Peyer's patch (tissue), 4 donors: ENCODE measurements around the gene VPS13A. TPM values are rescaled to one million over a fixed set of nuclear protein-coding genes. Genes with fewer than 3 reads are reported as not detected.

Source experiments
- DNase-seq, 3 donors: peaks; one replicate each; pipeline ENCODE4 v3.0.0-alpha.2; 2017 to 2019
- H3K27ac ChIP-seq, 4 donors: fragments of 200-600 bp; sonication (generic); one replicate each; pipeline ENCODE4 v1.5.1; 2016 to 2019
- H3K27me3 ChIP-seq, 2 donors: fragments of 200-600 bp; sonication (generic); one replicate each; pipeline ENCODE4 v1.5.1; 2019
- H3K36me3 ChIP-seq, 3 donors: fragments of 200-600 bp; sonication (generic); one replicate each; pipeline ENCODE4 v1.5.1; 2016 to 2019
- H3K4me1 ChIP-seq, 4 donors: fragments of 200-600 bp; sonication (generic); one replicate each; pipeline ENCODE4 v1.5.1; 2016 to 2019
- H3K4me3 ChIP-seq, 4 donors: fragments of 200-600 bp; sonication (generic); 1 replicate in 3 of 4; 2 replicates in 1 of 4; pipeline ENCODE4 v1.5.1; 2016 to 2019; ENCODE audit warnings: mild to moderate bottlenecking in 1 of 4
- H3K9me3 ChIP-seq, 4 donors: fragments of 200-600 bp; sonication (generic); one replicate each; pipeline ENCODE4 v1.5.1; 2016 to 2019; ENCODE audit warnings: mild to moderate bottlenecking in 1 of 4
- POLR2A ChIP-seq, 2 donors: fragments of 450-650 bp; IDR thresholded peaks; one replicate each; pipeline ENCODE4 v1.5.1; 2017; ENCODE audit warnings: antibody characterized with exemption in 2 of 2, mild to moderate bottlenecking in 2 of 2, moderate library complexity in 2 of 2
- total RNA-seq, 4 donors: library from RNA; depleted of rRNA; stranded (reverse); fragments of >200 nt; gene quantifications; one replicate each; pipeline ENCODE4 v1.1.0, GENCODE V29; 2016
- TF ChIP-seq, protein P1 (sequence below), 6 experiments: fragments of 450-650 bp in 4 of 6; fragments of 200-600 bp in 2 of 6; sonication (generic) in 1 of 6; IDR thresholded peaks; one replicate each; pipeline ENCODE4 v1.5.1; 2017 to 2019; ENCODE audit warnings: antibody characterized with exemption in 6 of 6, mild to moderate bottlenecking in 3 of 6, moderate library complexity in 1 of 6

VPS13A gene
- total RNA-seq, 4 donors from 2014 or later: 81.7 to 197 (median 169) TPM

DNA sequence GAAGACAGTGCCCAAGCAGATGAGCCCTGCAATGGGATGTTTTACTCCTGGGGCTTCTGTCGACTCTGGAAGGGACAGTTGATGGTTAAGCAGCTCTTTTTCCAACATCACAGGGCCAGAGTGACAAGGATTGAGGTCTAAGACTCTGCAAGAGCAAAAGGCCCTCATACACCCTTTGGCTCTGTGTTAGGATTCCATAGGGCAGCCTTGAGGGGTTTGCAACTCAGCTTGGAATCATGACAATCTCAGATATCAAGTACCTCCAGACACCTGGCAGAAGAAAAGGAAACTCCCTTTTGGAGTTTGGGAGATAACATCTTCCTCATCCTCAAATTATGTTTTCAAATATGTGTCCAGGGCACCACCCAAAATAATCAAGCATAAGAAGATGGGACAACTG, 265.1 kb downstream of the VPS13A start:
- TF ChIP-seq, protein P1, sequence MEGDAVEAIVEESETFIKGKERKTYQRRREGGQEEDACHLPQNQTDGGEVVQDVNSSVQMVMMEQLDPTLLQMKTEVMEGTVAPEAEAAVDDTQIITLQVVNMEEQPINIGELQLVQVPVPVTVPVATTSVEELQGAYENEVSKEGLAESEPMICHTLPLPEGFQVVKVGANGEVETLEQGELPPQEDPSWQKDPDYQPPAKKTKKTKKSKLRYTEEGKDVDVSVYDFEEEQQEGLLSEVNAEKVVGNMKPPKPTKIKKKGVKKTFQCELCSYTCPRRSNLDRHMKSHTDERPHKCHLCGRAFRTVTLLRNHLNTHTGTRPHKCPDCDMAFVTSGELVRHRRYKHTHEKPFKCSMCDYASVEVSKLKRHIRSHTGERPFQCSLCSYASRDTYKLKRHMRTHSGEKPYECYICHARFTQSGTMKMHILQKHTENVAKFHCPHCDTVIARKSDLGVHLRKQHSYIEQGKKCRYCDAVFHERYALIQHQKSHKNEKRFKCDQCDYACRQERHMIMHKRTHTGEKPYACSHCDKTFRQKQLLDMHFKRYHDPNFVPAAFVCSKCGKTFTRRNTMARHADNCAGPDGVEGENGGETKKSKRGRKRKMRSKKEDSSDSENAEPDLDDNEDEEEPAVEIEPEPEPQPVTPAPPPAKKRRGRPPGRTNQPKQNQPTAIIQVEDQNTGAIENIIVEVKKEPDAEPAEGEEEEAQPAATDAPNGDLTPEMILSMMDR (IDR thresholded peaks at IDR 0.05): no peak
- TF ChIP-seq POLR2A (IDR thresholded peaks at IDR 0.05): no peak

DNA sequence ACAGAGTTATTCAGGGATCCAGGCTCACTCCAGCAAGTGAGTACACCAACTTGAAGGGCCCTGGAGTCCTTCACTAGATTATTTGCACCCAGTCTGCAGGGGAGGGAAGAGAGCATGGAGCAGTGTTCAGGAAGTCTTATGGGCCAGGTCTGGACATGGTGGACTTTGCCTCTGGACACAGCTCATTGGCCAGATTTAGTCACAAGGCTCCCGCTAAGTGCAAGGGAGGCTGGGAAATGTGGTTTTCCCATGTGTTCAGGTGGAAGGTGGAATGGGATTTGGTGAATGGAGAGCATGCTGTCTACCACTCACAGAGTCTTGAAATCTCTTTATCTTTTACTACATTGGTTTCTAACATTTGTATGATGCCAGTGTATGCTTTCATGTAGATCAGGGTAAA, 270.3 kb downstream of the VPS13A start:
- Histone ChIP-seq H3K4me3 (no peak overlapping the region), H3K27me3 (no peaks in the 10 kb centered on the region), H3K4me1 (no peaks in the 10 kb centered on the region), H3K9me3 (peaks cover 0 to 3% (median 0%) of the 10 kb centered on the region in 4 donors), H3K36me3 (no peaks in the 10 kb centered on the region), H3K27ac (no peak overlapping the region)
- DNase-seq: no peak
- TF ChIP-seq, protein P1 (IDR thresholded peaks at IDR 0.05): no peak
- TF ChIP-seq POLR2A (IDR thresholded peaks at IDR 0.05): no peak

More for the DNA sequence above, 265.1 kb downstream of the VPS13A start:
- Histone ChIP-seq H3K4me3 (no peak overlapping the region), H3K36me3 (no peaks in the 10 kb centered on the region), H3K27ac (no peak overlapping the region), H3K9me3 (no peaks in the 10 kb centered on the region), H3K27me3 (no peaks in the 10 kb centered on the region), H3K4me1 (no peaks in the 10 kb centered on the region)
- DNase-seq: no peak

DNA sequence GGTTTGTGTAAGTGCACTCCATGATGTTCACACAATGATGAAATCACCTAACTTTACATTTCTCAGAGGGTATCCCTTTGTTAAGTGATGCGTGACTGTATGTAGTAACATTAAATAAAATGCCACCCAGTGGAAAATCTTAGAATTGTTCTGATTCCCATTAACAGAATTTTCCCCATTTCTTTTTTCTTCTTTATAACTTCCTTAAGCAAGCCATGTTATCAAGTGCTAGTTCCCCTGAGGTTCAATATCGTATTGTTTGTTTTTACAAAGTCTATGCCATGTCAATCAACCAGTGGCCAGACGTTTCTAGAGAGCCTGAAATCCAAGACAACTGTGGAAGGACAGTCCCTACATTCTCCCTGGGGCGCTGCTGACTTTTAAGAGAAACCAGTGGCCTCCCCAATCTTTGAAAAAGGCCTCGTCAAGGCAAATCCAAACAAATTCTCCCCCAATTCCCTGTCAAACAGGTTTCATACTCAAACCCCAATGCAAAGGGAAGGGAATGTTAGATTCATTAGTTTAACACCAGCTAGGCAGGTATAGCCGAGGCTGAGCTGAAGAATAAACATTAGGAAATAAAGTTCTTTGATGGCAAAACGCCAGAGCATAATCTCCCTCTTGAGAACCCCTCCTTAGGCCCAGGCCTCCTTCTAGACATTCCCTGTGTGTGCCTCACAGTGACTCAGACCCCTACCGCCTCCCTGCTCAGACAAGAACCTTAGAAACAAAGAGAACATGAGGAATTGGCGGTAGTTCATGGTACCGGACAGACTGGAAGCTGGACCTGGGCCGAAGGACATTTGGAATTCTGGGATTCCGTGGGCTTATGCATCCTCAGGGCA, 272.1 kb downstream of the VPS13A start:
- Histone ChIP-seq H3K36me3 (no peaks in the 10 kb centered on the region), H3K4me3 (no peak overlapping the region), H3K4me1 (no peaks in the 10 kb centered on the region), H3K27me3 (no peaks in the 10 kb centered on the region), H3K27ac (no peak overlapping the region), H3K9me3 (peaks cover 0 to 3% (median 0%) of the 10 kb centered on the region in 4 donors)
- TF ChIP-seq, protein P1 (IDR thresholded peaks at IDR 0.05): no peak
- no peak for TF ChIP-seq POLR2A (IDR thresholded peaks at IDR 0.05)
- DNase-seq: no peak

DNA sequence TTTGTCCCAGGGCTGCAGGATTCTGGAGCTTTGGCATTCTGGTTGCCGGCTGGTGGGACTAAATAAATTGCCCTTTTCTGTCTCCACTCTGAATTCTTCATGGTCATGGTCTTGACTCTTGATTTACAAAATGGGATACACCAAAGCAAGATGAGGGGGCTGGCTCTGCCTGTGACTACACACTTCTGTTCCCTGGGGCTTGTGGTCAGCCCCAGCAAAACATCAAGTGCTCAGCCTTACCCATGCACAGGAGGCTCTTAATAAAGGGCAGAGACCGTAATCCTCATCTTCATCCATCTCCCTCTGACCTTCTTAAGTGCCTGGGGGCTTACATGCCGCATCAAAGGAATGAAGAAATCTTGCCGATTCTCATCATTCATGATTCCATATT, 272.7 kb downstream of the VPS13A start:
- TF ChIP-seq, protein P1 (IDR thresholded peaks at IDR 0.05): no peak
- TF ChIP-seq POLR2A (IDR thresholded peaks at IDR 0.05): no peak
- Histone ChIP-seq H3K4me1 (no peaks in the 10 kb centered on the region), H3K36me3 (no peaks in the 10 kb centered on the region), H3K27me3 (no peaks in the 10 kb centered on the region), H3K27ac (no peak overlapping the region), H3K4me3 (no peak overlapping the region), H3K9me3 (peaks cover 0 to 3% (median 0%) of the 10 kb centered on the region in 4 donors)
- no peak for DNase-seq

DNA sequence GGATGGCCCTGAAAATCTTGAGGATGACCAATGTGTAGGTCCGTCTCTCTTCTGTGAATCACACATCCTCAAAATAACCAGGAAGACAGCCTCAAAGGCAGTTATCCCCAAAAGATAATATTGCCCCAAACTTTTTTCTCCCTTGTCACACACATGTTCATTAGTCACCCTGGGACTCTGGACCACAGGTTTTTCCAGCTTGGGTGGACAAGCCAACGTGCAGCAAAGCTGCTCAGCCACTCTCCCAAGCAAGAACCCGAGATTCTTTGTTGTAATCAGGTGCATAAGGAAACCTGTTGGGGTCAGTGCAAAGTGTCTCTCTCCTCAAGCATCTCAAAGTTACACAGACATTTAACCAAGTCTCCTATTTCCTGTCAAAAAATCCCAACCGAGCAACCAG, 274.2 kb downstream of the VPS13A start:
- Histone ChIP-seq H3K4me3 (no peak overlapping the region), H3K4me1 (no peaks in the 10 kb centered on the region), H3K27ac (no peak overlapping the region), H3K9me3 (peaks cover 0 to 3% (median 0%) of the 10 kb centered on the region in 4 donors), H3K36me3 (no peaks in the 10 kb centered on the region), H3K27me3 (no peaks in the 10 kb centered on the region)
- DNase-seq: no peak
- TF ChIP-seq POLR2A (IDR thresholded peaks at IDR 0.05): no peak
- TF ChIP-seq, protein P1 (IDR thresholded peaks at IDR 0.05): no peak
